COR-L47 (cell line): ENCODE results near the gene MIS18A.

ENCODE experiments used
- DNase-seq: peaks from one replicate; lab custom pipeline; 2025; lab: John Stamatoyannopoulos, UW

Gene MIS18A

DNA sequence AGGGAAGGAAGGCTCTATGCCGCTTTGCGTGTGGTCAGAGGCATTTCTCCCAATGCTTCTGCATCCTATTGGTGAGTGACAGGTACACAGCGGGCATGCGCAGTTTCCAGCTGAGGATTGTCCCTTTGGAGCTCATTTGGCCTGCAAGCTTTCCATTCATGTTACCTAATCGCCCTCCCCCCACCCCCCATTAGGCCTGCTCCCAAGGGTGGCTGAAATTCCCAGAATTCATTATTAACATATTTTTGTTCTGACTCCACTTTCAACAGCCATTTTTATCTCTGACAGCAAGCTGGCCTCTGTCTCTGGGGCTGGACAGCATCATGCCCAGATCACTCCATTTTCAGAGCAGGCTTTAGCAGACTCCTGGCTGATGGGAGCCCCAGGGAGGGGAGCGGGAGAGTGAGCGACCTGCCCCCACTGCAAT lies 25.6 kb downstream of the MIS18A start:
- no peak for DNase-seq

DNA sequence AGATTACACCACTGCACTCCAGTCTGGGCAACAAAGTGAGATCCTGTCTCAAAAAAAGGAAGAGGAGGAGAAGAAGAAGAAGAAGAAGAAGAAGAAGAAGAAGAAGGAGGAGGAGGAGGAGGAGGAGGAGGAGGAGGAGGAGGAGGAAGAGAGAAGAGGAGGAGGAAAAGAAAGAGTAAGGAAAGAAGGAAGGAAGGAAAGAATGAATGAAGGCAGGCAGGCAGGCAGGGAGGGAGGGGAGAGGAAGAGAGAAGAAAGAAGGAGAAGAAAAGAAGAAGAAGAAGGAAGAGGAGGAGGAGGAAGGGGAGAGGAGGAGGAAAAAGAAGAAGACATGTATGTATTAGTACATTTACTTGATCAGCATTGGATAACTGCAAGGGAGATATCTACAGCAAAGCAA lies 26.7 kb downstream of the MIS18A start:
- no peak for DNase-seq

GRCh38 chr21:32249511-32250280 lies 29.2 kb downstream of the MIS18A start:
- no peak for DNase-seq

GRCh38 chr21:32248571-32249461 lies 30.0 kb downstream of the MIS18A start:
- peak; percentile 84 for DNase-seq

DNA sequence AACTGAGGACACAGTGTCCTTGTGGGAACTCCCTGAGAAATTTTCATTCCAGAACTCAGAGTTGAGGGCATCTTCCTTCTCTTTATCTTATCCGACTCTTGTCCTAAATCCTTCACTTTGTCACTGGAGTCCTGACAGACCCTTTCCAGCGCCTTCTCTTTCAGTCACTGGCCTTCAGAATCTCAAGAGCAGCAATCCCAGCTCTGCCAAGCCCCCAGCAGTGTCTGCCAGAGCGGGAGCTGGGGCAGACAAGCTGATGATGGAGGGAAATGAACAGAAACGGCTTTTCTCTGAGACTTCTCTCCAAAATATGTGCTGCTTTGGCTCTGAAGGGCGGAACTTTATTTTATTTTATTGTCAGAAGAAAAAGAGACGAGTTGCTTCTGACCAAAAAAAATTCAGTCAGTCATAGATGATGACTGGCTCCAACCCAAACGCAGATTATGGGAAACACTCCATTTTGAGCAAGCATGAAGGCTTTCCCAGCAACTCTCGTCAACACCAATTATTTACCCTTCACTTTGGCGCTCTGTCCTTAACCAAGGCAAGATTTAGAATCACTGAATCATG lies 32.2 kb downstream of the MIS18A start:
- no peak for DNase-seq

DNA sequence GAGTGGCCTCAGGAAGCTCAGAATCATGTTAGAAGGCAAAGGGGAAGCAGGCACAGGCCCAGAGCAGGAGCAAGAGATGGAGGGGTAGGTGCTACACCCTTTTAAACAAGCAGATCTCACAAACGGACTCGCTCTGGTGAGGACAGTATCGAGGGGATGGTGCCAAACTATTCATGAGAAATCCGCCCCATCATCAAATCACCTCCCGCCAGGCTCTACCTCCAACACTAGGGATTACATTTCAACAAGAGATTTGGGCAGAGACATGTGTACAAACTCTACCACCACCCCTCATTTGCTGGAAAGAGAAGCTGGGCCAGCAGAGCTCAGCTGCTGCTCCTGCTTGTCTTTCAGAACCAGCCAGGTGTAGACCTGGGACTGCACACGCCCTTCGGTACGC lies 32.9 kb downstream of the MIS18A start:
- no peak for DNase-seq

DNA sequence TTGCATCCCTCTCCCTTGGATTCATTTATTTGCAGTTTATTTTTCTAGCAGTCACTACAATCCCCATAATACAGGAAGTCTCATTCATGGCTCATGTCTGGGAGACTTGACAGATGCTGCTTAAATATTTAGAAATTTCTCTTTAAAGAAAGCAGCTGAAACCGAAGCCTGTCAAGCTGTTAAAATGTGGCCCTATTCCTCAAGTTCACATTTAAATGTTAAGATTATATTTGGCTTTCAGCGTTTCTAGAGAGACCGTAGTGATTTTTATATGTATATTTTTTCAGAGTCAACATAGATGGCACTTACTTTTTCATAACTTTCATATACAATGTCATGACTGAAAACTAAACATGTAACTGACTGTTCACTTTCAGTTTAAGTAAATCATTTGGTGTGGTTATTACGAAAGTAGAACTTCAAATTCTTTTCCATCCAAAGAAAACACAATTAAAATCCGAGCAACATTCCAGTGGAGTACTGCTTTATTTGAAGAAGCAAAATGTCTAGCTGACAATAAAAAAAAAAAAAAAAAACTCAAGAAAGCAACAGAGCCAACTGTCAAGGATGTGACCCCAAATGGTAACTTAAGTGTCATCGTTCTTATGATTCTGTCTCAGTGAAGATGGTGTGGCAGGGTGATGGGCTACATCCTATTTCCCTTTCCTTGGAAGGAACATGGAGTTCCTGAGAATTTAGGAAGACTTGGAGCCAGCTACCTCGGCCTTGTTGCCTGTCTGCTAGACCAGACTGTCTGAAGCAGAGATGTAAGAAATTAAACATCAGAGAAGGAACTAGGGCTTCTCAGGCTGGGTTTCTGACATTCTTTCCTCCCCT lies 37.8 kb downstream of the MIS18A start:
- no peak for DNase-seq

GRCh38 chr21:32239551-32239950 lies 39.3 kb downstream of the MIS18A start:
- no peak for DNase-seq

DNA sequence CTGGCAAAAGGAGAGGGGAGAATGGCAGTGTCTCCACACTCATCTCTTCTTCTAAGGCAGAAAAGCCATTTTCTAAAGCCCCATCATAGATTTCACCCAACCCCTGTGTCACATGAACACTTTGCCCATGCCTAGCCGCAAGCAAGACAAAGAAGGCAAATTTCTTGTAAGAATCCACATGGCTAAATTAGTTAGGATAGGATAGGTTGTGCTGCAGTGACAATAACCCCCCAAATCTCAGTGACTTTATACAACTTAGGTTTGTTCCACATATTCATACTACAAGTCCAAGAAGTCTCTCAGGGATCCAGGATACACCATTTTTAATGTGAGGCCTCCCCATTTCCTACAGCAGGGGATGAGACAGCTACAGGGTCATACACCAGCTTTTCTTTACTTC lies 40.8 kb downstream of the MIS18A start:
- DNase-seq = no peak

GRCh38 chr21:32237021-32237420 lies 41.8 kb downstream of the MIS18A start:
- no peak for DNase-seq

DNA sequence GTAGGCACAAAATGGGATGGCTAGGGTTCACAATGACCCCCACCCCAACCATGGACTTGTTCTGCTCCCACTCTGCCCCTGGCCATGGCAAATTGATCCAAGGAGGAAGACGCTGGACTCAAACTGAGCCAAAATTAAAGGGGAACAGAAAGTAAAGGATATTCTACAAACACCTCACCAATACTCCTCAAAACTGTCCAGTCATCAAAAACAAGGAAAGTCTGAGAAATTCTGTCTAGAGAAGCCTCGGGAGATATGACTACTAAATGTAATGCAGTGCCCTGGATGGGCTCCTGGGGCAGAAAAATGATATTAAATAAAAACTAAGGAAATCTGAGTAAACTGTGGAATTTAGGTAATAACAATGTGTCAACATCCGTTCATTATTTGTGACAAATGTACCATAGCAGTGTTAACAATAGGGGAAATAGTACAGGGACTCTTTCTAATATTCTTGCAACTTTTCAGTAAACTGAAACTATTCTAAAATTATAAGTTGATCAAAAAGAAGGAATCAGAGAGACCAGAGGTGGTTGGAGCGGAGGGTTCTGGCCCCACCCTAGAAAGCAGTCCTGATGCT lies 45.0 kb downstream of the MIS18A start:
- DNase-seq = no peak

DNA sequence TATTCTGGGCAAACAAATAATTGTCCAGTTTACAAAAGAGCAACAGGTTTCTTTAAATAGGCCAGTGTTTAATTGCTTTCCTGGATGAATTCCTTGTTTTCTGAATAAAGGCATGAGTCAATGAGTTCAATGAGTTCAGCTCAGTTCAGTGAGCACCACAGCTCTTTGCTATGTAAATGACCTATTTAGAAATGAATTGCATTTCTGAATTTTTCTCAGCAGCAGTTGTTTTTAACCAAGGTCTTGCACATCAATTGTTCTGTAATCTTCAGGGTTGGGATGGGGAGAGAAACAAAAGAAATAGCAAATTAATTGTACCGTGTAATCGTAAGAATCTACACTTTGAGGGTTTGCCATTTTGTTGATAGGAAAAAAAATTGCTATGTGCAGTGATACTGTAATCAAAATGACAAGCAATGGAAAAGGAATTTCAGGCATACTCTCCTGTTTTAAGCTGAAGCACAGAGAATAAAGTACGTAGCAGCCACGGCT lies 45.7 kb downstream of the MIS18A start:
- DNase-seq = no peak

DNA sequence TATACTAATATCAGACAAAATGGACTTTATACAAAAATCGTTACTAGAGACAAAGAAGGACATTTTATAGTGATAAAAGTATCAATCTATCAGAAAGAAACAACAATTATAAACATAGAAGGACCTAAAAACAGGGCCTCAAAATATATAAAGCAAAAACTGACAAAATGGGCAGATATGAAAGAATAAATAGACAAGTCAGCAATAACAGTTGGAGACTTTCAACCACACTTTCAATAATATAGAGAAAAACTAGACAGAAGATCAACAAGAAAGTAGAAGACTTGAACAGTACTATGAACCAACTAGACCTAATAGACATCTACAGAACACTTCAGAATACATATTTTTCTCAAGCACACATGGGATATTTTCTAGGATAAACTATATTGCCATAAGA lies 52.4 kb downstream of the MIS18A start:
- no peak for DNase-seq
